ENCODE data around the gene CEP57L1.

The CEP57L1 gene

DNA sequence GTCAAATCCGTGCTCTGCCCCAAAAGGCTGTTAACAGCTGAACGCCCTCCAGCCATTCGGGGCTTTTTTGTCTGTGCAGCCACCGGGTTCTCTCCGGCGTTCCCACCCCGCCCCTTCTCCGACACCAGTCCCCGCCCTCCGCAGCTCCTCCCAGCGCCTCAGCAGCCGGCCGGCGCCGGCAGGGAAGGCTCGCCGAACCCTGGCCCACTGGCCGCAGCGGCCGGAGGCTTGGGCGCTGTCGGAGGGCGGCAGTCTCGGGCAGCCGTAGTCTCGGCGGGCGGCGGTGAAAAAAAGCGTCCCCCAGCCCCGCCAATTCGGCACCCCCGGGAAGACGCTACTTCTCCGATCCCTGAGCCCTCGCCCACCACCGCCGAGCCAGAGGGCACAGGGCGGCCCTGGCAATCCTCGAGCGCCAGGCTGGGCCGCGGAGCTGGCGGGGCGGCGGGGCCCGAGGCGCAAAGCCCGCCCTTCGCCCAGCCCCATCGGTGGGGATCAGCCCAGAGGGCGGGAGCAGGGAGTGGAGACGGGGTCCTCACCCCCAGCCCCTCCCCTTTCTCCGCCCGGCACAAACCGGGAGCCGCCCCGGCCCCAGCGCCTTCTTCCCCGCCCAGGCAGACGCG lies 781 bp upstream of the CEP57L1 start, which contains the start of gene SESN1:
Gene SESN1, minus strand, starts transcription at position 431 of the 620 bp plus-strand sequence. CDS start 773 bp downstream, outside the sequence.
- peak; percentile 3 for TF ChIP-seq CTCF (IDR thresholded peaks at IDR 0.05; ENCODE audit: insufficient read depth, low read length, missing control alignments)
- POLR2A ChIA-PET: interaction anchor here (0.6 to 1.9 kb wide), 8 partner anchors 9 to 535 kb away, joined by 3 to 14 read pairs (median 4); partner anchors contain the start of genes CD164, FOXO3 and ZBTB24
- H3K4me3 ChIP-seq (ENCODE audit: low read depth, low read length): peak within 1 kb of the TSS; percentile 91
- CTCF ChIA-PET: interaction anchor here (0.8 to 13.3 kb wide), 6 partner anchors 9 to 291 kb away, joined by 3 to 85 read pairs (median 4); no protein-coding TSS in a partner anchor
- no peak for DNase-seq (ENCODE audit: low read depth, low spot score)

- CTCF ChIA-PET: interaction anchor here (0.9 to 13.3 kb wide), 3 partner anchors 9 to 287 kb away, joined by 3 to 85 read pairs (median 4); partner anchors contain the start of gene CD164
- POLR2A ChIA-PET: interaction anchor here (1.4 kb wide), 1 partner anchor 289 kb away, joined by 3 read pairs; no protein-coding TSS in a partner anchor
- H3K4me3 ChIP-seq (ENCODE audit: low read depth, low read length): peak overlapping the region; percentile 91
- no peak for TF ChIP-seq CTCF (IDR thresholded peaks at IDR 0.05; ENCODE audit: insufficient read depth, low read length, missing control alignments)
- no peak for DNase-seq (ENCODE audit: low read depth, low spot score)
These were observed 453 bp downstream of the CEP57L1 start for GRCh38 chr6:109095835-109096084.

- peak overlapping the region; percentile 91 for H3K4me3 ChIP-seq (ENCODE audit: low read depth, low read length)
- ChIA-PET POLR2A (no interaction called here), CTCF (interaction anchor here (0.9 to 13.3 kb wide), 2 partner anchors 23 to 286 kb away, joined by 4 to 85 read pairs; partner anchors contain the start of gene CD164)
- no peak for TF ChIP-seq CTCF (IDR thresholded peaks at IDR 0.05; ENCODE audit: insufficient read depth, low read length, missing control alignments)
- DNase-seq (ENCODE audit: low read depth, low spot score): no peak
These were observed 901 bp downstream of the CEP57L1 start for GRCh38 chr6:109096208-109096607.

- DNase-seq (ENCODE audit: low read depth, low spot score): no peak
- TF ChIP-seq CTCF (IDR thresholded peaks at IDR 0.05; ENCODE audit: insufficient read depth, low read length, missing control alignments): no peak
- ChIA-PET POLR2A (no interaction called here), CTCF (no interaction called here)
- no peak overlapping the region for H3K4me3 ChIP-seq (ENCODE audit: low read depth, low read length)
These were observed 2.4 kb downstream of the CEP57L1 start for GRCh38 chr6:109097661-109098060.

DNA sequence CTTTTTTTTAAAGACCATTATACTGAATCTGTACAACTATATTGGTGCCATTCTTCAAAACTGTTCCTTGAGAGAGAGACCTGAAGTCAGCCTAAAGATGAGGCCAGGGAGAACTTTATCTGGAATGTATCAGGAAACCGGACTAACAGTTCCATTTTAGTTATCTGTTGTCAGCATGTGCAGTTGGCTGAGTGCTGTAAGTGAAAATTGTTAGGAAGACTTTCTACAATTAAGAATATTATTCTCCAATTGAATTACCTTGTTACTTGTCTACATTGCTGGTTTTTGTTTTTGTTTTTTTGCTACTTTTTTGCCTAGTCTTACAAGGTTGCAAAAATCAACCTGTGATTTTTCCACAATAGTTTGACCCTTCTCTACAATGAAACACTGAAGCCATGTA lies 7.5 kb downstream of the CEP57L1 start:
- CTCF ChIA-PET: no interaction called here
- no peak overlapping the region for H3K4me3 ChIP-seq (ENCODE audit: low read depth, low read length)
- no peak for TF ChIP-seq CTCF (IDR thresholded peaks at IDR 0.05; ENCODE audit: insufficient read depth, low read length, missing control alignments)
- no peak for DNase-seq (ENCODE audit: low read depth, low spot score)
- POLR2A ChIA-PET: no interaction called here

- no peak for TF ChIP-seq CTCF (IDR thresholded peaks at IDR 0.05; ENCODE audit: insufficient read depth, low read length, missing control alignments)
- CTCF ChIA-PET: no interaction called here
- no peak for DNase-seq (ENCODE audit: low read depth, low spot score)
- H3K4me3 ChIP-seq (ENCODE audit: low read depth, low read length): no peak overlapping the region
- POLR2A ChIA-PET: no interaction called here
These were observed 8.6 kb downstream of the CEP57L1 start for GRCh38 chr6:109103942-109104341.
